ENCODE data around the gene PBRM1. TPM values are rescaled to one million over a fixed set of nuclear protein-coding genes. Genes with fewer than 3 reads are reported as not detected.

Gene PBRM1
- total and polyA plus RNA-seq, 2 donors from 2014 or later = 4.1 to 56.2 TPM

DNA sequence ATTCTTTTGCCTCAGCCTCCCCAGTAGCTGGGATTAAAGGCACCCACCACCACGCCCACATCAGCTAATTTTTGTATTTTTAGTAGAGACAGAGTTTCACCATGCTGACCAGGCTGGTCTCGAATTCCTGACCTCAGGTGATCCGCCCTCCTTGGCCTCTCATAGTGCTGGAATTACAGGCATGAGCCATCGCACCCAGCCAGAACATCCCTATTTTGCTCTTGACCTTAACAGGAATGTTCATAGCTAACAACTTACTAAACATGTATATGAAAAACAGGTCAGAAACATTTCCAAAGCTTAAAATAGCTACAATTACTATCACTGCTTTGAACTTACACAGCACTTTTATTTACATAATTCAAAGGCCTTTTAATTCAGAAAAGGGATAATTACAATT lies 115.6 kb downstream of the PBRM1 start:
- no peak for FAIRE-seq
- intact Hi-C loops (cut with DNase I) = no loop called here
- TF ChIP-seq, protein P1, sequence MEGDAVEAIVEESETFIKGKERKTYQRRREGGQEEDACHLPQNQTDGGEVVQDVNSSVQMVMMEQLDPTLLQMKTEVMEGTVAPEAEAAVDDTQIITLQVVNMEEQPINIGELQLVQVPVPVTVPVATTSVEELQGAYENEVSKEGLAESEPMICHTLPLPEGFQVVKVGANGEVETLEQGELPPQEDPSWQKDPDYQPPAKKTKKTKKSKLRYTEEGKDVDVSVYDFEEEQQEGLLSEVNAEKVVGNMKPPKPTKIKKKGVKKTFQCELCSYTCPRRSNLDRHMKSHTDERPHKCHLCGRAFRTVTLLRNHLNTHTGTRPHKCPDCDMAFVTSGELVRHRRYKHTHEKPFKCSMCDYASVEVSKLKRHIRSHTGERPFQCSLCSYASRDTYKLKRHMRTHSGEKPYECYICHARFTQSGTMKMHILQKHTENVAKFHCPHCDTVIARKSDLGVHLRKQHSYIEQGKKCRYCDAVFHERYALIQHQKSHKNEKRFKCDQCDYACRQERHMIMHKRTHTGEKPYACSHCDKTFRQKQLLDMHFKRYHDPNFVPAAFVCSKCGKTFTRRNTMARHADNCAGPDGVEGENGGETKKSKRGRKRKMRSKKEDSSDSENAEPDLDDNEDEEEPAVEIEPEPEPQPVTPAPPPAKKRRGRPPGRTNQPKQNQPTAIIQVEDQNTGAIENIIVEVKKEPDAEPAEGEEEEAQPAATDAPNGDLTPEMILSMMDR (IDR thresholded peaks at IDR 0.05; ENCODE audit: borderline replicate concordance, extremely low read depth, insufficient read depth) = no peak
- Histone ChIP-seq H3K9ac (ENCODE audit: low read length in 3 of 3) (no peak overlapping the region), H3K27ac (ENCODE audit: low read depth in 2 of 2, low read length in 2 of 2) (no peak overlapping the region), H3K4me3 (ENCODE audit: low read length in 3 of 3) (no peak overlapping the region), H3K9me3 (ENCODE audit: control insufficient read depth in 2 of 3, insufficient read depth in 1 of 3, low read length in 3 of 3) (no peaks in the 10 kb centered on the region), H3K27me3 (ENCODE audit: control insufficient read depth, insufficient read depth, low read length) (no peaks in the 10 kb centered on the region), H3K36me3 (ENCODE audit: control insufficient read depth in 2 of 3, insufficient read depth in 3 of 3, low read length in 3 of 3) (peaks cover 2 to 9% (median 4%) of the 10 kb centered on the region in 3 donors), H3K4me1 (ENCODE audit: control insufficient read depth in 2 of 3, insufficient read depth in 2 of 3, low read depth in 1 of 3, low read length in 3 of 3) (peaks cover 0 to 2% (median 0%) of the 10 kb centered on the region in 3 donors)
- no peak for DNase-seq

DNA sequence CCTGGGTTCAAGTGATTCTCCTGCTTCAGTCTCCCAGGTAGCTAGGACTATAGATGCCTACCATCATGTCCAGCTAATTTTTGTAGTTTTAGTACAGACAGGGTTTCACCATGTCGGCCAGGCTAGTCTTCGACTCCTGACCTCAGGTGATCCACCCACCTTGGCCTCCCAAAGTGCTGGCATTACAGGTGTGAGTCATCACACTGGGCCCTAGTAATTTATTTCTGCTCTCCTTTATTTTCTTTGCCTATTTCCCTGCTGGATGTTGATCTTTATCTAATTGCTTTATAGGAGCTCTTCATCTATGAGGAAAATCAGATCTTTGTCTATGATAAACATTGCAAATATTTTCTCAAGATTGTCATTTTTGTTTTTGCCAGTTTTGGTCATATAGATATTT lies 117.6 kb downstream of the PBRM1 start:
- H3K27me3 ChIP-seq (ENCODE audit: control insufficient read depth, insufficient read depth, low read length) = no peaks in the 10 kb centered on the region
- DNase-seq = no peak
- no peaks in the 10 kb centered on the region for H3K9me3 ChIP-seq (ENCODE audit: control insufficient read depth in 2 of 3, insufficient read depth in 1 of 3, low read length in 3 of 3)
- intact Hi-C loops (cut with DNase I) = no loop called here
- H3K4me3 ChIP-seq (ENCODE audit: low read length in 3 of 3) = no peak overlapping the region
- TF ChIP-seq, protein P1 (IDR thresholded peaks at IDR 0.05; ENCODE audit: borderline replicate concordance, extremely low read depth, insufficient read depth) = no peak
- FAIRE-seq = no peak
- H3K4me1 ChIP-seq (ENCODE audit: control insufficient read depth in 2 of 3, insufficient read depth in 2 of 3, low read depth in 1 of 3, low read length in 3 of 3) = no peaks in the 10 kb centered on the region
- H3K36me3 ChIP-seq (ENCODE audit: control insufficient read depth in 2 of 3, insufficient read depth in 3 of 3, low read length in 3 of 3) = peaks cover 5 to 12% (median 6%) of the 10 kb centered on the region in 3 donors
- H3K27ac ChIP-seq (ENCODE audit: low read depth in 2 of 2, low read length in 2 of 2) = no peak overlapping the region
- H3K9ac ChIP-seq (ENCODE audit: low read length in 3 of 3) = no peak overlapping the region

DNA sequence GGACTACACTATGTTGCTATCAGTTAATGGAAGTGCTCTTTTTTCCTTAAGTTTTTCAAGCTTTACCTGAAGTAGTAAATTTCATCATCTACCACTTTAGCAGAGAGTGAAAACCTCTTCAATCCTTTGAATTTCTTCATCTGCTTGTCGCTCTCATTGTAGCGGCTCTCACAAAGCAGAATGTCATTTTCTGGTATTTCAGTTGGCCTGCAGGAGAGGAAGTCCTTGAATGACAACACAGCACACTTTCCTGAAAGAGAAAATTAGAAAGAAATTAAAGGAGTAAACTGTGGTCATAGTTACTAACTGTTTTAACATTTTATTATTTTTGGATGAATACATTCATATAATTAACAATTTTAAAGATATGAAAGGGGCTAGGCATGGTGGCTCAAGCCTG lies 121.7 kb downstream of the PBRM1 start:
- FAIRE-seq = no peak
- no peak overlapping the region for H3K4me3 ChIP-seq (ENCODE audit: low read length in 3 of 3)
- no peak overlapping the region for H3K27ac ChIP-seq (ENCODE audit: low read depth in 2 of 2, low read length in 2 of 2)
- no peaks in the 10 kb centered on the region for H3K4me1 ChIP-seq (ENCODE audit: control insufficient read depth in 2 of 3, insufficient read depth in 2 of 3, low read depth in 1 of 3, low read length in 3 of 3)
- TF ChIP-seq, protein P1 (IDR thresholded peaks at IDR 0.05; ENCODE audit: borderline replicate concordance, extremely low read depth, insufficient read depth) = no peak
- H3K27me3 ChIP-seq (ENCODE audit: control insufficient read depth, insufficient read depth, low read length) = no peaks in the 10 kb centered on the region
- H3K36me3 ChIP-seq (ENCODE audit: control insufficient read depth in 2 of 3, insufficient read depth in 3 of 3, low read length in 3 of 3) = peaks cover 10 to 32% (median 13%) of the 10 kb centered on the region in 3 donors
- DNase-seq = no peak
- H3K9ac ChIP-seq (ENCODE audit: low read length in 3 of 3) = no peak overlapping the region
- H3K9me3 ChIP-seq (ENCODE audit: control insufficient read depth in 2 of 3, insufficient read depth in 1 of 3, low read length in 3 of 3) = no peaks in the 10 kb centered on the region
- intact Hi-C loops (cut with DNase I) = no loop called here

All from kidney (tissue), 14 donors.